HG02981 (cell line): ENCODE data around the gene MAPK8.
A peak's percentile ranks its signal among the peaks of the same experiment; 100 is the strongest.
"Not testable (repeated sequence)": the region's sequence is repeated elsewhere in the genome, so short reads cannot be mapped to it uniquely, and the experiment has no call there.

Source experiments
- ATAC-seq: cut with Tn5 transposase; IDR thresholded peaks from one replicate; pipeline ENCODE4 v1.9.1; 2021; ENCODE audit warnings: mild to moderate bottlenecking, moderate library complexity; ENCODE audit not compliant: unreplicated experiment

The MAPK8 gene

GRCh38 chr10:48306265-48306869 is at the start of gene MAPK8:
MAPK8 (plus strand) TSS chr10:48306677; CDS start chr10:48401661, 94,984 bp downstream.
- ATAC-seq, result peak; percentile 85

DNA sequence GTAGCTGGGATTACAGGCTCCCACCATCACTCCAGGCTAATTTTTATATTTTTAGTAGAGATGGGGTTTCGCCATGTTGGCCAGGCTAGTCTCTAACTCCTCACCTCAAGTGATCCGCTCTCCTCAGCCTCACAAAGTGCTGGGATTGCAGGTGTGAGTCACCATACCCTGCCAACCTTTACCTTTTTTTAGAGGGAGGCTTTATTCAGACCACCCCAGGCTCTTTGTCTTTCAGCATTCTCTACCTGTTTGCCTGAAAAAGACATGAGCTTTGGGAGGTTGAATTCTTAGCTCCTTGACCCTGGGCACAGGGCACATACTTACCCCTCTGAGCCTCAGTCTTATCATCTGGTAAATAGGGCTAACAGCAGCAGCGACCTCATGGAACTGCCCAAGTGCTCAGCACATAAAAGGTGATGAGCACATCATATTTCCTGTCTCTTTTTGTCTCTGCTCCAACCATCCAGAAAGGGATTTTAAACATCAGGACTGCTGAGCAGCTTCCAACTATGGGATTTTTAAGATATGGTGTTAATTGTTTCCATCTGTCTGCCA is 49.0 kb upstream of the MAPK8 start:
- no peak for ATAC-seq

DNA sequence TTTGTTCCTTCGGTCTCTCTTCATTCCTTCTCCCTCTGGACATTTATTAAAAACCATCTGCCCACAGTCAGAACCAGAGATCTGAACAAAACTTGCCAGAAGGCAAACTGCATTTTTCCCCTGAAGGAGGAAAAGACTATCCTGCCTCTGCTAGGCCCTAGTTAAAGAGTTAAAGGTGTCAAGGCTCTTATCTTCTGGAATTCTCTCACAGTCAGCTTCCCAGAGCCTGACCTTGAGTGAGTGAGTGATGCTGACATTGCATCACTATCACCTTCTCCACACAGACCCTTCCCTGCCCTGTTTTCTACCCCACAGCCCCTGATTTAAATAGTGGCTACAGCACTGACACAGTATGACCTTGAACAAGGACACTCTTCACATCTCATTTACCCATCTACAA is 48.4 kb upstream of the MAPK8 start:
- no peak for ATAC-seq

DNA sequence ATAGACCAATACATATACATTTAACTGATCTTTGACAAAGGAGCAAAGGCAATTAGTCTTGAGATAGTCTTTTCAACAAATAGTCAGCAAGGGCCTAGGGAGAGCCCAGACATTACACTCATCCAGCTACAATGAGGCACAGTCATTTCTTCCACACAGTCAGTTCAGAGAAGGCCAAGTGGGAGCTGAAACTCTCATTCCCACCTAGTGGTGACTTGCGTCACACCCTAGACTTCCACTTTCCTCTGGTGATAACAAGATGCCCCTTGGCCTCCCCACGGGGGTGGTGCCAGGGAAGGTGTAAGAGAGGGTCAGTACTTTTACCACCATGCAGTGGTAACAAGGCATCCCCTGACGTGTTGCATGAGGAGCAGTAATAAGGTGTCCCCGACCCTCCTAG is 39.9 kb upstream of the MAPK8 start:
- no peak for ATAC-seq

GRCh38 chr10:48271047-48271730 is 35.3 kb upstream of the MAPK8 start:
- ATAC-seq, result no peak

DNA sequence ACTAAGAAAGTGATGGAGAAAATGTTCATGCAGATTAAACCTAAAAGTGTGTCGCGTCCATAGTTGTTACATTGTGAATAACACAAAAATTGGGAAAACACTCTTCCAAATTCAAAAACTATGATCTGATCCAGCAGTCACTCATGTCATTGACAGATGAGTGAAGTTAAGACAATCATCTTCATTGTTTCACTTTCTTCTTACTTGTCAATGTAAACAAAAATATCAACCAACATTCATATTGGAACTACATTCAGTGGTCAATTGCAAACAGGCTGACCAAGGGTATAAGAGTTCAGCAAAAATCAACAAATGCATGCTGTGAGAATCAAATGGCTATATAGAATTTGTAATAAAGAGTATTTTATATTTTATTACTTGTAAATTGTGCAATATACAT is 33.8 kb upstream of the MAPK8 start:
- no peak for ATAC-seq

- ATAC-seq, result no peak
Observed at GRCh38 chr10:48273741-48274140, 32.7 kb upstream of the MAPK8 start.

DNA sequence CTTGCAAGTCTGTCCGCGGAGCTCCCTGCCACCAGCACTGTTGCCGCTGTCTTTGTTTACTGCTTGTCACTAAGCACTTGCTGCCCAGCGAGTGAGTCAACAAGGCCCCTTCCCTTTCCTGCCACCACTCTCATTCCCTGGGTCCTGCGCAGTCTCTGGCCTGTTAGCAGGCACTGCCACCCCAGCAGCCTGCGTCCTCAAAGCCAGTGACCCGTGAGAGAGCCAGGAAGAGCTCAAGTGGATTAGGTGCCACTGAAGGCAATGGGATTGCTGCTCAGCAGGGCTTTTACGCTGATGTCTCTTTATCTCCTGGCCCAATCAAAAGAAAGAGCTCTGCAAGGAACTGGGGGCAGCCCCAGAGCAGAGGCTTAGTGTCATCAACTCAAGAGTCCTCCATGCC is 31.8 kb upstream of the MAPK8 start, which contains the start of gene FRMPD2:
FRMPD2 (minus strand) TSS at position 61 of the 400 bp plus-strand sequence. CDS start 129 bp downstream, outside the sequence.
- no peak for ATAC-seq

DNA sequence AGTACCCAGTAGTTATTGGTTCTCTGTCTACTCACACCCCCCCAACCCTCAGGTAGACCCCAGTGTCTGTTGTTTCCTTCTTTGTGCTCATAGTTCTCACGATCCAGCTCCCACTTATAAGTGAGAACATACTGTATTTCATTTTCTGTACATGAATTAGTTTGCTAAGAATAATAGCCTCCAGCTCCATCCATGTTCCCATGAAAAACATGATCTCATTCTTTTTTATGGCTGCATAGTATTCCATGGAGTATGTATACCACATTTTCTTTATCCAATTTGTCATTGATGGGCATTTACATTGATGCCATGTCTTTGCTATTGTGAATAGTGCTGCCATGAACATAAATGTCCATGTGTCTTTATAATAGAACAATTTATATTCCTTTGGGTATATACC is 29.4 kb upstream of the MAPK8 start:
- no peak for ATAC-seq

DNA sequence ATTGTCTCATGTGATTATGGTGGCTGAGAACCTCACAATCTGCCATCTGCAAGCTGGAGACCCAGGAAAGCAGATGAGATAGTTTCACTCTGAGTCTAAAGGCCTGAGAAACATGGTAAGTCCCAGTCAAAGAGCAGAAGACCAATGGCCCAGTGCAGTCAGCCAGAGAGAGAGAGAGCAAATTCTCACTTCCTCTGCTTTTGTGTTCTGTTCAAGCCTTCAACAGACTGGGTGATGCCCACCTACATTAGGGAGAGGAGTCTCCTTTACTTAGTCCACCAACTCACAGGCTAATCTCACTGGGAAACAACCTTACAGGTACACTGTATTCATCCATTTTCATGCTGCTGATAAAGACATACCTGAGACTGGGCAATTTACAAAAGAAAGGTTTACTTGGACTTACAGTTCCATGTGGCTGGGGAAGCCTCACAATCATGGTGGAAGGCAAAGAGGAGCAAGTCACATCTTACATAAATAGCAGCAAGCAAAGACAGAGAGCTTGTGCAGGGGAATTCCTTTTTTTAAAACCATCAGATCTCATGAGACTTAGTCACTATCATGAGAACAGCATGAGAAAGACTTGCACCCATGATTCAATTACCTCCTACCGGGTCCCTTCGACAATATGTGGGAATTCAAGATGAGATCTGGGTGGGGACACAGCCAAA is 27.3 kb upstream of the MAPK8 start:
- ATAC-seq, result peak; percentile 87

DNA sequence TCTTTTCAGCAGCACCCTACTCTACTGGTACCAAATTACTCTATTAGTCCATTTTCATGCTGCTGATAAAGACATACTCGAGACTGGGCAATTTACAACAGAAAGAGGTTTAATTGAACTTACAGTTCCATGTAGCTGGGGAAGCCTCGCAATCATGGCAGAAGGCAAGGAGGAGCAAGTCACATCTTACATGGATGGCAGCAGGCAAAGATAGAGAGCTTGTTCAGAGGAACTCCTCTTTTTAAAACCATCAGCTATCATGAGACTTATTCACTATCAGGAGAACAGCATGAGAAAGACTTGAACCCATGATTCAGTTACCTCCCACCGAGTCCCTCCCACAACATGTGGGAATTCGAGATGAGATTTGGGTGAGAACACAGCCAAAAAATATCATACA is 24.8 kb upstream of the MAPK8 start:
- ATAC-seq, result not testable (repeated sequence)

- peak; percentile 52 for ATAC-seq
Observed at GRCh38 chr10:48282829-48283228, 23.6 kb upstream of the MAPK8 start.

GRCh38 chr10:48284002-48284546 is 22.4 kb upstream of the MAPK8 start:
- no peak for ATAC-seq

DNA sequence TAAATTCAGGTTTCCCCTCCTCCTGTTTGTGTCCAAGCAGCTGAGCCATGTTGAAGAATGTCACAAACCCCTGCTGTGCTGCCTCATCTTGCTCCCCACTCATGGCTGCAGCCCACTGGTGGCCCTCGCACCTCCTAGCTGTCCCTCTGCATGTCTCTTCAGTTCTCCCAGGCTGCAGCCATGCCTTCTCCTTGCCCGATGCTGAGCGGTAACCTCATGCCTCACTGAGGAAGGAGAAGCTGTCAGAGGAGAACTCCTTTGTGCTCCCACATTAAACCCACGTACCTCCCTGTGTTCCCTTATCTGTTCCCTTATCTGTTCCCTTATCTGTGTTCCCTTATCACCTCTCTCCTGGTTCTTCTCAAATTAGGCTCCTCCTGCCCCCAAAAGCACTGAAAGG is 21.7 kb upstream of the MAPK8 start:
- ATAC-seq, result no peak

GRCh38 chr10:48285710-48286109 is 20.8 kb upstream of the MAPK8 start:
- ATAC-seq, result peak; percentile 44

- no peak for ATAC-seq
Observed at GRCh38 chr10:48286356-48286755, 20.1 kb upstream of the MAPK8 start.

GRCh38 chr10:48287417-48288391 is 18.8 kb upstream of the MAPK8 start:
- ATAC-seq, result no peak

DNA sequence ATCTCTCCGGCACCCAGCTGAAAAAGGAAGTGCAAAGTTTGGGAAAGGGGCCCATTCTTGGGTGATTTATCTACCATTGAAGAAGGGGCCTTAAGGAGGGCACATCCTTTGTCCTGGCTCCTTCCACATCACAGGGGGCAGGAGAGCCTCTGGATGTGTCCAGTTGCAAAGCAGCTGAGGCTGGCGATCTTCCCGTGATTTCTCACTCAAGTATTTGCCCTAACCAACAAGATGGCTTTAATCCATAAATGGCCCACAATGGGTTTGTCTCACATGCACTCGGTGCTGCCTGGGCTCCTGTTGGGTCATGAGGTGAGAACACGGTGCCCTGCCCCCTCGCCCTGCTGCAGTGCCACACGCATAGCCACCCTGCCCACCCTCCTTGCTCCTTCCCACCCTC is 17.8 kb upstream of the MAPK8 start:
- no peak for ATAC-seq

DNA sequence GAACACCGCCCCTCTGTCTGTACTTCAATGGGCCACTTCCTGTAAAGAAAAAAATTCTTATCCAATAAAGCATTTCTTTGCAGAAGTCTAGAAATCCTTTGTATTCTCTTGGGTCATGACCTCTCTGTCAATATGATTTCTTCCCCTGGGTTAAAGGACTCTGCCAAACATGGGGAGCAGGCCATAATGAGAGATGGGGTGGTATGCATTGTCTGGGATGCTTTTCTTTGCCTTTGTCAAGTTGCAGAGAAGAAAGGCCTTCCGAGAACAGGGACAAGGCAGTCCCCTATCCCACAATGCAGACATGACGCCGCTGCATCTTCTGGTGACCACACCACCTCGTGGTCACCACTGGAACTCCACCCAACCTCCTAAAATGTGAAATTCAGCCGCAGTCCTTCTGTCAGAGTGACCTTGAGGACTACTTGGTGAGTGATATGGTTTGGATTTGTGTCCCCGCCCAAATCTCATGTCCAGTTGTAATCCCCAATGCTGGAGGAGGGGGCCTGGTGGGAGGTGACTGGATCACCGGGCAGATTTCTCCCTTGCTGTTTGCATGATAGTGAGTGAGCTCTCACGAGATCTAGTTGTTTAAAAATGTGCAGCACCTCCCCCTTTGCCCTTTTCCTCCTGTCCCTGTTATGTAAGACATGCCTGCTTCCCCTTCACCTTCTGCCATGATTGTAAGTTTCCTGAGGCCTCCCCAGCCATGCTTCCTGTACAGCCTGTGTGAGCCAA is 16.8 kb upstream of the MAPK8 start:
- ATAC-seq, result no peak

DNA sequence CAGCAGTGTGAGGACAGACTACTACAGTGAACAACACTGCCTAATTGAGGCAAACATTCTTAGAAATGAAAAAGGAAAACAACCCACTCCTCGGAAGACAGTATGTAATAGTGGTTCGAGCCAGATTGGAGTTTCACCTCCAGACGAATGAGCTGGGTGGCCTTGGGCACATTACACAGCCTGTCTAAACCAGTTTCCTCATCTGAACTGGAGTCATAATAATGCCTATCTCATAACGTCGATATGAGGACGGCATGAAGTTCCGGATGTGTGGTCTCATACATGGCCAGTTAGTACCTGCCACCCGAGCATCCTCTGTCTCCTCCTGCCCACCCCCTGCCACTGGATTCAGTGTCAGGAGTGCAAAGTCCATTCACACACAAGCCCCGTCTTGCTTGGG is 16.2 kb upstream of the MAPK8 start:
- ATAC-seq, result no peak
